Measurements from ENCODE around the gene PDPR.
"Not testable (repeated sequence)": the region's sequence is repeated elsewhere in the genome, so short reads cannot be mapped to it uniquely, and the experiment has no call there.

GRCh38 chr16:70136595-70136994 lies 22.5 kb downstream of the PDPR start:
- TF ChIP-seq EZH2 (IDR thresholded peaks at IDR 0.05; ENCODE audit: low read depth, unreplicated experiment); CTCF (conservative IDR thresholded peaks at IDR 0.05; ENCODE audit: low read depth in 2 of 2); NANOG (IDR thresholded peaks at IDR 0.05; ENCODE audit: borderline replicate concordance); POLR2AphosphoS5 (IDR thresholded peaks at IDR 0.05; ENCODE audit: low read depth); EZH2phosphoT487 (IDR thresholded peaks at IDR 0.05; ENCODE audit: unreplicated experiment): not testable (repeated sequence)
